CD8-positive, alpha-beta memory T cell (primary cell): Measurements from ENCODE around the gene CCSER1. TPM values are rescaled to one million over a fixed set of nuclear protein-coding genes. Genes with fewer than 3 reads are reported as not detected.

Experiments used
- CTCF ChIA-PET: fragments of 350-600 bp; sonication (Branson Sonifier 250); formaldehyde crosslinking; loops from one replicate; lab custom pipeline; 2021; ENCODE audit warnings: antibody characterized with exemption; lab: Charles Lee
- POLR2A ChIA-PET: fragments of 350-600 bp; sonication (Branson Sonifier 250); formaldehyde crosslinking; loops from one replicate; lab custom pipeline; 2021; ENCODE audit warnings: antibody characterized with exemption; lab: Charles Lee
- DNase-seq, 5 donors: peaks; one replicate each; pipeline versions ENCODE4 v3.0.0 to v3.0.0-alpha.2; 2020 to 2022; ENCODE audit warnings: mixed read lengths in 1 of 5
- H3K27ac ChIP-seq: one replicate; pipeline ENCODE4 v1.7.0; 2013; ENCODE audit warnings: low read depth, mild to moderate bottlenecking, low read length, moderate library complexity
- H3K27me3 ChIP-seq: 2 replicates; pipeline ENCODE4 v1.7.0; 2013; ENCODE audit warnings: low read length, mild to moderate bottlenecking; ENCODE audit not compliant: insufficient read depth, poor library complexity, severe bottlenecking
- H3K36me3 ChIP-seq: 2 replicates; pipeline ENCODE4 v1.7.0; 2013; ENCODE audit warnings: mild to moderate bottlenecking, low read length, moderate library complexity; ENCODE audit not compliant: insufficient read depth
- H3K4me1 ChIP-seq: 2 replicates; pipeline ENCODE4 v1.7.0; 2013; ENCODE audit warnings: mild to moderate bottlenecking, low read length, moderate library complexity; ENCODE audit not compliant: insufficient read depth
- H3K4me3 ChIP-seq: 2 replicates; pipeline ENCODE4 v1.7.0; 2013; ENCODE audit warnings: mild to moderate bottlenecking, low read length
- H3K9me3 ChIP-seq: 2 replicates; pipeline ENCODE4 v1.7.0; 2013; ENCODE audit warnings: mild to moderate bottlenecking, low read length
- H3K27ac Mint-ChIP-seq, 8 donors: one replicate each; pipeline ENCODE4 v1.8.0; 2020 to 2021; ENCODE audit warnings: mixed read lengths in 8 of 8, mild to moderate bottlenecking in 6 of 8, inconsistent platforms in 3 of 8, moderate library complexity in 3 of 8
- H3K27me3 Mint-ChIP-seq, 2 donors: one replicate each; pipeline ENCODE4 v1.8.0; 2020 to 2021; ENCODE audit warnings: mixed read lengths in 2 of 2, mild to moderate bottlenecking in 1 of 2, moderate library complexity in 1 of 2
- H3K36me3 Mint-ChIP-seq, 3 donors: one replicate each; pipeline ENCODE4 v1.8.0; 2020 to 2021; ENCODE audit warnings: mixed read lengths in 3 of 3, inconsistent platforms in 1 of 3, mild to moderate bottlenecking in 1 of 3
- H3K4me1 Mint-ChIP-seq, 3 donors: one replicate each; pipeline ENCODE4 v1.8.0; 2020 to 2021; ENCODE audit warnings: mixed read lengths in 3 of 3, inconsistent platforms in 1 of 3, mild to moderate bottlenecking in 1 of 3
- H3K4me3 Mint-ChIP-seq, 7 donors: one replicate each; pipeline ENCODE4 v1.8.0; 2020 to 2021; ENCODE audit warnings: mixed read lengths in 7 of 7, mild to moderate bottlenecking in 6 of 7, moderate library complexity in 4 of 7, inconsistent platforms in 2 of 7
- H3K9me3 Mint-ChIP-seq, 5 donors: one replicate each; pipeline ENCODE4 v1.8.0; 2020 to 2022; ENCODE audit warnings: mixed read lengths in 5 of 5, mild to moderate bottlenecking in 3 of 5, moderate library complexity in 2 of 5, inconsistent platforms in 1 of 5
- polyA plus RNA-seq: library from polyadenylated mRNA; unstranded; fragments of 300-500 nt; fragmentation: Illumina TruSeq; gene quantifications from one replicate; pipeline ENCODE4 v1.2.3, GENCODE V29; 2021
- total RNA-seq, 2 experiments: library from RNA; stranded (reverse); gene quantifications; one replicate each; pipeline ENCODE4 v1.2.3, GENCODE V29; 2021

CCSER1 gene
- total and polyA plus RNA-seq, 3 experiments from 2014 or later = 0.12 to 0.20 TPM; not detected in 1

GRCh38 chr4:91280551-91281290 lies 1153.5 kb downstream of the CCSER1 start:
- no peak overlapping the region for H3K4me3 ChIP-seq
- DNase-seq = no peak
- H3K9me3 Mint-ChIP-seq = peaks cover 3 to 38% (median 14%) of the 10 kb centered on the region in 5 donors
- H3K9me3 ChIP-seq = no peaks in the 10 kb centered on the region
- H3K4me1 ChIP-seq = no peaks in the 10 kb centered on the region
- no peak overlapping the region for H3K27ac ChIP-seq
- no peaks in the 10 kb centered on the region for H3K27me3 Mint-ChIP-seq
- H3K36me3 Mint-ChIP-seq = no peaks in the 10 kb centered on the region
- no peaks in the 10 kb centered on the region for H3K36me3 ChIP-seq
- no peaks in the 10 kb centered on the region for H3K27me3 ChIP-seq
- H3K4me3 Mint-ChIP-seq = no peak overlapping the region
- CTCF ChIA-PET = no interaction called here
- POLR2A ChIA-PET = no interaction called here
- H3K27ac Mint-ChIP-seq = no peak overlapping the region
- H3K4me1 Mint-ChIP-seq = no peaks in the 10 kb centered on the region

DNA sequence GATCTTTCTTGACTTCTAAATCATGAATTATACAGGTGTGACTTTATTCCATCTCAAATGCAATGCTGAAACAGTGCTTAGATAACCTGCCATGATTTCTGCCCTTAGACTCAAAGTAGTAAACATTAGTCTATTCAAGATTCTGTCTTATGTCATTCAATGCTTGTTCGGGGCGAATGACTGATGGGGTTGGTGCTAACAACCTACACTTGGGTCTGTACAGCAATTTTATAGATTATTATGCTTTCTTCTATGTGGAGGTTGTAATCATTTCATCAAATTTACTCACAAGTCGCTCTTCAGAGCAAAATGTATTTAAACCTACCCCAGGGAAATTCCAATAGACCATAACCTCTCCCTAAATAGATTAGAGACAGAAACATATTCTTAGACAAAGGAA lies 1155.0 kb downstream of the CCSER1 start:
- CTCF ChIA-PET = no interaction called here

GRCh38 chr4:91283726-91284230 lies 1156.6 kb downstream of the CCSER1 start:
- Histone ChIP-seq H3K4me3 (no peak overlapping the region), H3K4me1 (no peaks in the 10 kb centered on the region), H3K9me3 (no peaks in the 10 kb centered on the region), H3K27me3 (no peaks in the 10 kb centered on the region), H3K27ac (no peak overlapping the region), H3K36me3 (no peaks in the 10 kb centered on the region)
- H3K27ac Mint-ChIP-seq = no peak overlapping the region
- H3K4me3 Mint-ChIP-seq = no peak overlapping the region
- POLR2A ChIA-PET = no interaction called here
- H3K36me3 Mint-ChIP-seq = no peaks in the 10 kb centered on the region
- no peak for DNase-seq
- peaks cover under 1 to 38% (median 5%) of the 10 kb centered on the region in 5 donors for H3K9me3 Mint-ChIP-seq
- H3K4me1 Mint-ChIP-seq = no peaks in the 10 kb centered on the region
- CTCF ChIA-PET = no interaction called here
- no peaks in the 10 kb centered on the region for H3K27me3 Mint-ChIP-seq

More for the DNA sequence above, 1155.0 kb downstream of the CCSER1 start:
- H3K4me3 Mint-ChIP-seq = no peak overlapping the region
- no peaks in the 10 kb centered on the region for H3K36me3 Mint-ChIP-seq
- peaks cover 3 to 38% (median 8%) of the 10 kb centered on the region in 5 donors for H3K9me3 Mint-ChIP-seq
- H3K27me3 ChIP-seq = no peaks in the 10 kb centered on the region
- no peaks in the 10 kb centered on the region for H3K4me1 ChIP-seq
- H3K36me3 ChIP-seq = no peaks in the 10 kb centered on the region
- no peak for DNase-seq
- H3K4me3 ChIP-seq = no peak overlapping the region
- H3K9me3 ChIP-seq = no peaks in the 10 kb centered on the region
- no peak overlapping the region for H3K27ac ChIP-seq
- POLR2A ChIA-PET = no interaction called here
- H3K27me3 Mint-ChIP-seq = no peaks in the 10 kb centered on the region
- H3K4me1 Mint-ChIP-seq = no peaks in the 10 kb centered on the region
- H3K27ac Mint-ChIP-seq = no peak overlapping the region

GRCh38 chr4:91284480-91284879 lies 1157.3 kb downstream of the CCSER1 start:
- Histone ChIP-seq H3K4me1 (no peaks in the 10 kb centered on the region), H3K27me3 (no peaks in the 10 kb centered on the region), H3K36me3 (no peaks in the 10 kb centered on the region), H3K9me3 (no peaks in the 10 kb centered on the region), H3K4me3 (no peak overlapping the region), H3K27ac (no peak overlapping the region)
- Mint-ChIP-seq H3K27me3 (no peaks in the 10 kb centered on the region), H3K4me1 (no peaks in the 10 kb centered on the region), H3K36me3 (no peaks in the 10 kb centered on the region), H3K27ac (no peak overlapping the region), H3K9me3 (peaks cover 0 to 41% (median 3%) of the 10 kb centered on the region in 5 donors), H3K4me3 (no peak overlapping the region)
- ChIA-PET POLR2A (no interaction called here), CTCF (no interaction called here)
- no peak for DNase-seq

GRCh38 chr4:91285487-91285886 lies 1158.3 kb downstream of the CCSER1 start:
- Mint-ChIP-seq H3K36me3 (no peaks in the 10 kb centered on the region), H3K4me1 (no peaks in the 10 kb centered on the region), H3K27me3 (no peaks in the 10 kb centered on the region), H3K4me3 (no peak overlapping the region), H3K9me3 (peaks cover 3 to 41% (median 5%) of the 10 kb centered on the region in 5 donors), H3K27ac (no peak overlapping the region)
- Histone ChIP-seq H3K27ac (no peak overlapping the region), H3K4me1 (no peaks in the 10 kb centered on the region), H3K9me3 (no peaks in the 10 kb centered on the region), H3K27me3 (no peaks in the 10 kb centered on the region), H3K4me3 (no peak overlapping the region), H3K36me3 (no peaks in the 10 kb centered on the region)
- no peak for DNase-seq
- ChIA-PET POLR2A (no interaction called here), CTCF (no interaction called here)

GRCh38 chr4:91288702-91289311 lies 1161.6 kb downstream of the CCSER1 start:
- CTCF ChIA-PET = no interaction called here
- H3K36me3 Mint-ChIP-seq = no peaks in the 10 kb centered on the region
- H3K4me1 Mint-ChIP-seq = no peaks in the 10 kb centered on the region
- no peak overlapping the region for H3K27ac ChIP-seq
- H3K27me3 ChIP-seq = no peaks in the 10 kb centered on the region
- H3K4me1 ChIP-seq = no peaks in the 10 kb centered on the region
- no peak overlapping the region for H3K4me3 ChIP-seq
- peaks cover 0 to 39% (median 7%) of the 10 kb centered on the region in 5 donors for H3K9me3 Mint-ChIP-seq
- H3K4me3 Mint-ChIP-seq = no peak overlapping the region
- H3K27ac Mint-ChIP-seq = no peak overlapping the region
- H3K36me3 ChIP-seq = no peaks in the 10 kb centered on the region
- H3K27me3 Mint-ChIP-seq = no peaks in the 10 kb centered on the region
- no peaks in the 10 kb centered on the region for H3K9me3 ChIP-seq
- no peak for DNase-seq
- POLR2A ChIA-PET = no interaction called here

- Mint-ChIP-seq H3K4me3 (no peak overlapping the region), H3K27me3 (no peaks in the 10 kb centered on the region), H3K36me3 (no peaks in the 10 kb centered on the region), H3K4me1 (no peaks in the 10 kb centered on the region), H3K9me3 (peaks cover 6 to 13% (median 11%) of the 10 kb centered on the region in 5 donors), H3K27ac (no peak overlapping the region)
- no peaks in the 10 kb centered on the region for H3K9me3 ChIP-seq
- H3K27me3 ChIP-seq = no peaks in the 10 kb centered on the region
- no peaks in the 10 kb centered on the region for H3K36me3 ChIP-seq
- ChIA-PET POLR2A (no interaction called here), CTCF (no interaction called here)
- no peak overlapping the region for H3K27ac ChIP-seq
- no peak overlapping the region for H3K4me3 ChIP-seq
- H3K4me1 ChIP-seq = no peaks in the 10 kb centered on the region
- DNase-seq = no peak
Measured at GRCh38 chr4:91298156-91298700, 1171.0 kb downstream of the CCSER1 start.

GRCh38 chr4:91298824-91299223 lies 1171.6 kb downstream of the CCSER1 start:
- Mint-ChIP-seq H3K27me3 (no peaks in the 10 kb centered on the region), H3K4me3 (no peak overlapping the region), H3K9me3 (peaks cover 6 to 13% (median 11%) of the 10 kb centered on the region in 5 donors), H3K27ac (no peak overlapping the region), H3K36me3 (no peaks in the 10 kb centered on the region), H3K4me1 (no peaks in the 10 kb centered on the region)
- CTCF ChIA-PET = no interaction called here
- no peaks in the 10 kb centered on the region for H3K27me3 ChIP-seq
- POLR2A ChIA-PET = no interaction called here
- H3K9me3 ChIP-seq = no peaks in the 10 kb centered on the region
- H3K4me3 ChIP-seq = no peak overlapping the region
- no peaks in the 10 kb centered on the region for H3K4me1 ChIP-seq
- no peak for DNase-seq
- no peak overlapping the region for H3K27ac ChIP-seq
- H3K36me3 ChIP-seq = no peaks in the 10 kb centered on the region
